Ascending aorta (tissue), 2 donors: ENCODE data around the gene AP3M1. TPM values are rescaled to one million over a fixed set of nuclear protein-coding genes. Genes with fewer than 3 reads are reported as not detected.

Source experiments
- DNase-seq, 2 donors: peaks; one replicate each; pipeline ENCODE4 v3.0.0-alpha.2; 2019; ENCODE audit warnings: low spot score in 2 of 2
- H3K27ac ChIP-seq, 2 donors: fragments of 200-600 bp; sonication (generic); one replicate each; pipeline ENCODE4 v1.5.1; 2016 to 2017; ENCODE audit warnings: mild to moderate bottlenecking in 1 of 2
- H3K27me3 ChIP-seq: fragments of 200-600 bp; sonication (generic); one replicate; pipeline ENCODE4 v1.5.1; 2017
- H3K36me3 ChIP-seq, 2 donors: fragments of 200-600 bp; sonication (generic); one replicate each; pipeline ENCODE4 v1.5.1; 2016
- H3K4me1 ChIP-seq, 2 donors: fragments of 200-600 bp; sonication (generic); one replicate each; pipeline ENCODE4 v1.5.1; 2016 to 2017; ENCODE audit warnings: mild to moderate bottlenecking in 1 of 2
- H3K4me3 ChIP-seq, 2 donors: fragments of 200-600 bp; sonication (generic); one replicate each; pipeline ENCODE4 v1.5.1; 2016 to 2017; ENCODE audit warnings: mild to moderate bottlenecking in 1 of 2
- H3K9me3 ChIP-seq, 2 donors: fragments of 200-600 bp; sonication (generic); one replicate each; pipeline ENCODE4 v1.5.1; 2016
- intact Hi-C: fragments of 100-400 bp; cut with DNase I; formaldehyde crosslinking; loops from one replicate; pipeline ENCODE4 v1.15.1; 2023
- total RNA-seq: library from RNA; depleted of rRNA; stranded (reverse); fragments of >200 nt; gene quantifications from one replicate; pipeline ENCODE4 v1.1.0, GENCODE V29; 2016
- TF ChIP-seq, protein P1 (sequence below), 3 experiments: fragments of 200-600 bp in 2 of 3; fragments of 450-650 bp in 1 of 3; sonication (generic) in 2 of 3; IDR thresholded peaks; one replicate each; pipeline ENCODE4 v1.5.1; 2016 to 2019; ENCODE audit warnings: antibody characterized with exemption in 3 of 3, mild to moderate bottlenecking in 1 of 3, moderate library complexity in 1 of 3

The AP3M1 gene
- total RNA-seq, 1 donor from 2014 or later = 11.9 TPM

- Histone ChIP-seq H3K36me3 (no peaks in the 10 kb centered on the region), H3K4me1 (peaks cover 0 to 3% of the 10 kb centered on the region in 2 donors), H3K4me3 (no peak overlapping the region), H3K27ac (no peak overlapping the region), H3K9me3 (no peaks in the 10 kb centered on the region), H3K27me3 (no peaks in the 10 kb centered on the region)
- intact Hi-C loops = no loop called here
- TF ChIP-seq, protein P1, sequence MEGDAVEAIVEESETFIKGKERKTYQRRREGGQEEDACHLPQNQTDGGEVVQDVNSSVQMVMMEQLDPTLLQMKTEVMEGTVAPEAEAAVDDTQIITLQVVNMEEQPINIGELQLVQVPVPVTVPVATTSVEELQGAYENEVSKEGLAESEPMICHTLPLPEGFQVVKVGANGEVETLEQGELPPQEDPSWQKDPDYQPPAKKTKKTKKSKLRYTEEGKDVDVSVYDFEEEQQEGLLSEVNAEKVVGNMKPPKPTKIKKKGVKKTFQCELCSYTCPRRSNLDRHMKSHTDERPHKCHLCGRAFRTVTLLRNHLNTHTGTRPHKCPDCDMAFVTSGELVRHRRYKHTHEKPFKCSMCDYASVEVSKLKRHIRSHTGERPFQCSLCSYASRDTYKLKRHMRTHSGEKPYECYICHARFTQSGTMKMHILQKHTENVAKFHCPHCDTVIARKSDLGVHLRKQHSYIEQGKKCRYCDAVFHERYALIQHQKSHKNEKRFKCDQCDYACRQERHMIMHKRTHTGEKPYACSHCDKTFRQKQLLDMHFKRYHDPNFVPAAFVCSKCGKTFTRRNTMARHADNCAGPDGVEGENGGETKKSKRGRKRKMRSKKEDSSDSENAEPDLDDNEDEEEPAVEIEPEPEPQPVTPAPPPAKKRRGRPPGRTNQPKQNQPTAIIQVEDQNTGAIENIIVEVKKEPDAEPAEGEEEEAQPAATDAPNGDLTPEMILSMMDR (IDR thresholded peaks at IDR 0.05) = no peak
- no peak for DNase-seq
Measured at GRCh38 chr10:74167443-74167842, 16.8 kb upstream of the AP3M1 start.

DNA sequence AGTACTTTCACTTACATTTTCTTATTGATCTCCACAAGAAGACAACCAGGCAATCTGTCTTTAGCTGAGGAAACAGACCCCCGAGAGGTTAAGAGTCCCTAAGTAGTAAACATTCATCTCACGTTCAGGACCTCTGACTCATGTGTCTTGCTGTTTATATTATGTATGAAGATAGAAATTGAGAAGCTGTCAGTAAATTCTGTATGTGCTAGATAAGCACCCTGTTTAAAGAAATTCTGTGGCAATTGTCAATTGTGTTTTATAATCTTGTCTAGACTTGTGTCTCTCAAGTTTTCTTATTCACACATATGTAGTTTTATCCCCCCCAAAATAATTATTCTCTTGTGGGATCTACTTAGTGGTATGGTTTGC, 14.9 kb upstream of the AP3M1 start:
- Histone ChIP-seq H3K27ac (no peak overlapping the region), H3K4me3 (no peak overlapping the region), H3K9me3 (no peaks in the 10 kb centered on the region), H3K36me3 (no peaks in the 10 kb centered on the region), H3K4me1 (peaks cover 0 to 3% of the 10 kb centered on the region in 2 donors), H3K27me3 (no peaks in the 10 kb centered on the region)
- TF ChIP-seq, protein P1 (IDR thresholded peaks at IDR 0.05) = no peak
- no peak for DNase-seq
- intact Hi-C loops = no loop called here

DNA sequence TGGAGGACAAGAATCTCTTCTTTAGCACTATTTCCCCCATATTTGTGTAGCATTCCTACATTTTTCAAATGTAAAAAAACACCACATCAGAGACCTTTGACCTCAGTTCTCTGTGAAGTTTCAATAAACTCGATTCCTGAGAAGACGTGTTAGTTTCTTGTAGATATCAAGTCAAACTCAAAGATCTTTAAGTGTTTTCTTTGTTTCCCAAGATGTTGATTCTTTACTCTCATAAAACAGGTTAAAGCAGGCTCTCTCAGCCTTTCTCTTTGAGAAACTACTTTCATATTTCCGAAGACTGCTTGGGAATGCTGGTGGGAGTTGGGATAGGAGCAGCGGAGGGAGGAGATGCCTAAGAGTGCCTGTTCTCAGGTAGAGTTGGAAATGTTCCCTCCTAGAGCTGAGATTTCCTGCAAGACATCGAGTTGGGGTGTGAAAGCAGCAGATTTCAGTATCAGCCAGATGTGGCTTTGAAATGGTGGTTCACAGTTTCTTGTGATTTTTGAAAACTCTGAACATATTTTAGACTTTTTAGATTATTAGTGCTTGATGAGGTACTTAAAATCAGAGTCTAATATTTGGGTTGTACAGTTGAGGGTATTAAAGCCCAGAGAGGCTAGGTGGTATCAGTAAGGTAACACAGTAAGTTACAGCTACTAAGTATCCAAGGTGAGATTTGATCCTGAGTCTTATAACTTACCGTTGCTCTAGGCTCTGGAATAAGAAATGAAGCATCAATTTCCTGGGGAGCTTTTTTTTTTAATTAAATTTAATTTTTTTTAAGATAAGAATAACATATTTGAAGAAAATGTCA, 14.3 kb upstream of the AP3M1 start:
- no peak overlapping the region for H3K4me3 ChIP-seq
- no peak overlapping the region for H3K27ac ChIP-seq

GRCh38 chr10:74163319-74164068, 12.9 kb upstream of the AP3M1 start:
- intact Hi-C loops = no loop called here
- no peaks in the 10 kb centered on the region for H3K27me3 ChIP-seq
- TF ChIP-seq, protein P1 (IDR thresholded peaks at IDR 0.05) = no peak
- DNase-seq = no peak
- no peak overlapping the region for H3K4me3 ChIP-seq
- H3K4me1 ChIP-seq = peaks cover 0 to 3% of the 10 kb centered on the region in 2 donors
- H3K9me3 ChIP-seq = no peaks in the 10 kb centered on the region
- peak overlapping the region in 1 of 2 donors; percentile 1 for H3K27ac ChIP-seq
- peaks cover 0 to 3% of the 10 kb centered on the region in 2 donors for H3K36me3 ChIP-seq

More for the DNA sequence above, 14.3 kb upstream of the AP3M1 start:
- Histone ChIP-seq H3K9me3 (no peaks in the 10 kb centered on the region), H3K27me3 (no peaks in the 10 kb centered on the region), H3K4me1 (peaks cover 0 to 3% of the 10 kb centered on the region in 2 donors), H3K36me3 (peaks cover 0 to 2% of the 10 kb centered on the region in 2 donors)
- TF ChIP-seq, protein P1 (IDR thresholded peaks at IDR 0.05) = no peak
- intact Hi-C loops = no loop called here
- no peak for DNase-seq

- TF ChIP-seq, protein P1 (IDR thresholded peaks at IDR 0.05) = no peak
- Histone ChIP-seq H3K4me1 (peaks cover 0 to 2% of the 10 kb centered on the region in 2 donors), H3K27me3 (no peaks in the 10 kb centered on the region), H3K36me3 (peaks cover 0 to 3% of the 10 kb centered on the region in 2 donors), H3K27ac (no peak overlapping the region), H3K9me3 (no peaks in the 10 kb centered on the region), H3K4me3 (no peak overlapping the region)
- DNase-seq = no peak
- intact Hi-C loops = no loop called here
Measured at GRCh38 chr10:74160013-74160412, 9.4 kb upstream of the AP3M1 start.
